HCT116 (cell line): ENCODE measurements around the gene ATAD5. TPM values are rescaled to one million over a fixed set of nuclear protein-coding genes. Genes with fewer than 3 reads are reported as not detected.

ENCODE experiments used
- ATAC-seq: fragments of 200-7000 bp; cut with Tn5 transposase; 2 replicates; pipeline ENCODE4 v1.9.1; 2020; ENCODE audit warnings: mild to moderate bottlenecking, moderate library complexity
- BruUV-seq: library from RNA; stranded (reverse); fragments of 400-500 nt; replicated peaks from 2 replicates; lab custom pipeline; 2021; lab: Mats Ljungman, UMichigan
- CTCF ChIA-PET: fragments of 300-600 bp; sonication (Branson Sonifier 250); formaldehyde crosslinking; loops from one replicate; lab custom pipeline; 2021; ENCODE audit warnings: antibody characterized with exemption; lab: Charles Lee
- POLR2A ChIA-PET: fragments of 300-600, 350-600 bp; sonication (Branson Sonifier 250); formaldehyde crosslinking; loops from one replicate; lab custom pipeline; 2021; ENCODE audit warnings: antibody characterized with exemption; lab: Charles Lee
- RAD21 ChIA-PET, 2 experiments: fragments of 300-600 bp; sonication (Branson Sonifier 250); formaldehyde crosslinking; loops; one replicate each; lab custom pipeline; 2023; ENCODE audit warnings: low total read pairs in 2 of 2; ENCODE audit not compliant: uncharacterized antibody in 2 of 2, unreplicated experiment in 2 of 2, low non-redundant PET in 1 of 2; lab: Charles Lee
- DNase-seq: peaks from one replicate; pipeline ENCODE4 v3.0.0-alpha.2; 2010; ENCODE audit warnings: low read depth, low spot score
- H2AFZ ChIP-seq: fragments of 200-600 bp; shearing (Covaris generic), sonication (generic); 2 replicates; pipeline ENCODE4 v1.6.1; 2017; ENCODE audit warnings: low read depth, mixed run types, mixed read lengths, antibody characterized with exemption, low read length; ENCODE audit not compliant: poor library complexity, severe bottlenecking
- H3K27ac ChIP-seq: 2 replicates; pipeline ENCODE4 v1.5.1; 2012; ENCODE audit warnings: low read depth, low read length
- H3K27me3 ChIP-seq: fragments of 200-600 bp; sonication (generic); 2 replicates; pipeline ENCODE4 v1.6.1; 2016; ENCODE audit warnings: mixed run types, low read length, mixed read lengths; ENCODE audit not compliant: insufficient read depth
- H3K36me3 ChIP-seq, 2 experiments: fragments of 200-500 bp in 1 of 2; fragments of 200-600 bp in 1 of 2; sonication (Bioruptor generic) in 1 of 2; sonication (generic) in 1 of 2; 2 replicates each; pipeline versions ENCODE4 v1.5.1 to v1.6.1; 2014 to 2016; ENCODE audit warnings: low read length in 2 of 2, inconsistent platforms in 1 of 2, mixed read lengths in 1 of 2, mixed run types in 1 of 2; ENCODE audit not compliant: insufficient read depth in 2 of 2, control insufficient read depth in 1 of 2
- H3K4me1 ChIP-seq, 2 experiments: fragments of 200-600 bp in 1 of 2; sonication (generic) in 1 of 2; 2 replicates each; pipeline versions ENCODE4 v1.5.1 to v1.6.1; 2012 to 2017; ENCODE audit warnings: low read length in 2 of 2, inconsistent platforms in 1 of 2, mild to moderate bottlenecking in 1 of 2, mixed read lengths in 1 of 2, mixed run types in 1 of 2, moderate library complexity in 1 of 2; ENCODE audit not compliant: insufficient read depth in 2 of 2, control insufficient read depth in 1 of 2
- H3K4me2 ChIP-seq: fragments of 200-600 bp; sonication (generic); 2 replicates; pipeline ENCODE4 v1.6.1; 2017; ENCODE audit warnings: mixed run types, low read length, mixed read lengths
- H3K4me3 ChIP-seq, 2 experiments: fragments of 200-600 bp in 1 of 2; sonication (generic) in 1 of 2; replicated peaks in 1 of 2; 2 replicates each; pipeline ENCODE4 v1.5.1; 2011 to 2016; ENCODE audit warnings: low read length in 2 of 2, control low read depth in 1 of 2, low read depth in 1 of 2, mild to moderate bottlenecking in 1 of 2, mixed read lengths in 1 of 2, mixed run types in 1 of 2
- H3K79me2 ChIP-seq: fragments of 200-600 bp; sonication (generic); 2 replicates; pipeline ENCODE4 v1.6.1; 2017; ENCODE audit warnings: mild to moderate bottlenecking, mixed run types, low read length, moderate library complexity, mixed read lengths; ENCODE audit not compliant: insufficient read depth
- H3K9ac ChIP-seq: fragments of 200-600 bp; sonication (generic); 2 replicates; pipeline ENCODE4 v1.6.1; 2016; ENCODE audit warnings: low read length, mixed read lengths
- H3K9me2 ChIP-seq: fragments of 200-600 bp; sonication (generic), shearing (Covaris generic); 2 replicates; pipeline ENCODE4 v1.6.1; 2017; ENCODE audit warnings: mixed run types, mild to moderate bottlenecking, moderate library complexity; ENCODE audit not compliant: insufficient read depth
- H3K9me3 ChIP-seq, 2 experiments: fragments of 200-500 bp in 1 of 2; fragments of 200-600 bp in 1 of 2; sonication (Bioruptor generic) in 1 of 2; sonication (generic) in 1 of 2; 2 replicates each; pipeline ENCODE4 v1.6.1; 2014 to 2017; ENCODE audit warnings: low read length in 2 of 2, mixed read lengths in 2 of 2, inconsistent platforms in 1 of 2, low read depth in 1 of 2, mild to moderate bottlenecking in 1 of 2, mixed run types in 1 of 2, moderate library complexity in 1 of 2; ENCODE audit not compliant: control insufficient read depth in 1 of 2, insufficient read depth in 1 of 2
- H4K20me1 ChIP-seq: fragments of 200-600 bp; sonication (generic), shearing (Covaris generic); 2 replicates; pipeline ENCODE4 v1.6.1; 2017; ENCODE audit warnings: mixed run types, mild to moderate bottlenecking, moderate library complexity; ENCODE audit not compliant: insufficient read depth
- CBX3 ChIP-seq: IDR thresholded peaks from 2 replicates; pipeline ENCODE4 v1.6.1; 2012; ENCODE audit warnings: low read depth
- CEBPB ChIP-seq: IDR thresholded peaks from 2 replicates; pipeline ENCODE4 v1.6.1; 2012; ENCODE audit warnings: low read depth
- ELF1 ChIP-seq: IDR thresholded peaks from 2 replicates; pipeline ENCODE4 v1.6.1; 2012; ENCODE audit warnings: low read depth, borderline replicate concordance
- EZH2 ChIP-seq: fragments of 200-600 bp; sonication (generic); IDR thresholded peaks from 2 replicates; pipeline ENCODE4 v1.6.1; 2017; ENCODE audit warnings: antibody characterized with exemption, mixed run types
- JUND ChIP-seq: IDR thresholded peaks from 2 replicates; pipeline ENCODE4 v1.6.1; 2012
- POLR2A ChIP-seq: IDR thresholded peaks from 2 replicates; pipeline ENCODE4 v1.7.0; 2011; ENCODE audit warnings: borderline replicate concordance; ENCODE audit not compliant: insufficient read depth, insufficient read length; ENCODE audit errors: extremely low read depth
- POLR2AphosphoS5 ChIP-seq: IDR thresholded peaks from 2 replicates; pipeline ENCODE4 v1.6.1; 2011; ENCODE audit warnings: mild to moderate bottlenecking, low read depth, low read length, moderate library complexity
- RAD21 ChIP-seq: IDR thresholded peaks from 2 replicates; pipeline ENCODE4 v1.6.1; 2012; ENCODE audit warnings: low read depth, mild to moderate bottlenecking
- SIN3A ChIP-seq: IDR thresholded peaks from 2 replicates; pipeline ENCODE4 v1.6.1; 2012; ENCODE audit warnings: low read depth
- SP1 ChIP-seq: IDR thresholded peaks from 2 replicates; pipeline ENCODE4 v1.6.1; 2012; ENCODE audit warnings: low read depth
- SRF ChIP-seq: IDR thresholded peaks from 2 replicates; pipeline ENCODE4 v1.6.1; 2012; ENCODE audit warnings: low read depth
- YY1 ChIP-seq: IDR thresholded peaks from 2 replicates; pipeline ENCODE4 v1.6.1; 2011; ENCODE audit warnings: low read length, low read depth, moderate library complexity, mild to moderate bottlenecking; ENCODE audit not compliant: insufficient replicate concordance; ENCODE audit errors: extremely low read depth
- ZFX ChIP-seq: fragments of 450-650 bp; IDR thresholded peaks from 2 replicates; pipeline ENCODE4 v1.6.1; 2017
- ZNF274 ChIP-seq: fragments of 200-500 bp; sonication (Bioruptor generic); IDR thresholded peaks from 2 replicates; pipeline ENCODE4 v1.6.1; 2014; ENCODE audit warnings: mild to moderate bottlenecking, low read depth, low read length, inconsistent platforms
- intact Hi-C: fragments of 100-400 bp; cut with micrococcal nuclease; formaldehyde crosslinking; loops from 2 replicates; pipeline ENCODE4 v1.10.0; 2022
- total RNA-seq: library from RNA; stranded (reverse); gene quantifications from one replicate; pipeline ENCODE4 v1.2.1, GENCODE V29; 2021; ENCODE audit not compliant: unreplicated experiment
- TF ChIP-seq, protein P1 (sequence below): IDR thresholded peaks from 2 replicates; pipeline ENCODE4 v1.6.1; 2012
- TF ChIP-seq, protein P2 (sequence below): IDR thresholded peaks from 2 replicates; pipeline ENCODE4 v1.6.1; 2012
- TF ChIP-seq, protein P3 (sequence below): IDR thresholded peaks from 2 replicates; pipeline ENCODE4 v1.6.1; 2011; ENCODE audit warnings: mild to moderate bottlenecking, low read length, moderate library complexity; ENCODE audit not compliant: insufficient replicate concordance; ENCODE audit errors: extremely low read depth
- TF ChIP-seq, protein P4 (sequence below): IDR thresholded peaks from 2 replicates; pipeline ENCODE4 v1.6.1; 2012; ENCODE audit warnings: low read depth

ATAD5 gene
- total RNA-seq, 1 experiment from 2014 or later: 9.5 TPM

DNA sequence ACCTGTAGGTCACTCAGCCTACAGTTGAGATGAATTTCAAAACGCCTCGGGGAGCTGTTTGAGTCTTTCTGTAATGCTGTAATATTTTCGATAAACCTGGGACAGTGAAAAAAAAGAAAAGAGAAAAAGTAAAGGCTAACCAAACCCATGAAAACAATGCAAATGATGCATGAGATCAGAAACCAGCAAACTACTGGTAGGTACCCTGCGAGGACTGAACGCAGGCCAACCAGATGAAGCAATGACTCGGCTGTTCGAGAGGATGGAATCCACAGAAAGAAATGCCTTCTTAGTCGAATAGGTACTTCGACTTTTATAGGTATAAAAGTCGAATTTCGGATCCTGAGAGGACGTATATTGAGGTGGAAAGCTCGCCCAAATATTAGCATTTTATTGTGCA is 509 bp upstream of the ATAD5 start:
- intact Hi-C loops: no loop called here
- no peaks in the 10 kb centered on the region for H3K9me2 ChIP-seq
- peaks cover 15 to 29% of the 10 kb centered on the region in 2 experiments for H3K4me1 ChIP-seq
- peak overlapping the region; percentile 88 for H3K4me2 ChIP-seq
- H4K20me1 ChIP-seq: no peaks in the 10 kb centered on the region
- H3K27me3 ChIP-seq: no peaks in the 10 kb centered on the region
- BruUV-seq: TSS peak; percentile 82
- peak; percentile 34; the same call in 1 of the 2 replicates for ATAC-seq
- H2AFZ ChIP-seq: peak overlapping the region; percentile 96
- H3K9ac ChIP-seq: peak overlapping the region; percentile 94
- POLR2A ChIA-PET: interaction anchor here (0.6 kb wide), 1 partner anchor 26 kb away, joined by 3 read pairs; no protein-coding TSS in a partner anchor
- peaks cover 41% of the 10 kb centered on the region for H3K79me2 ChIP-seq
- CTCF ChIA-PET: no interaction called here
- no peak for TF ChIP-seq JUND
- TF ChIP-seq POLR2A: no peak
- no peak for TF ChIP-seq ZNF274
- TF ChIP-seq SIN3A: no peak
- TF ChIP-seq, protein P1, sequence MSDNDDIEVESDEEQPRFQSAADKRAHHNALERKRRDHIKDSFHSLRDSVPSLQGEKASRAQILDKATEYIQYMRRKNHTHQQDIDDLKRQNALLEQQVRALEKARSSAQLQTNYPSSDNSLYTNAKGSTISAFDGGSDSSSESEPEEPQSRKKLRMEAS: no peak
- no peak for TF ChIP-seq EZH2
- TF ChIP-seq POLR2AphosphoS5: no peak
- no peak for TF ChIP-seq ELF1
- TF ChIP-seq, protein P2, sequence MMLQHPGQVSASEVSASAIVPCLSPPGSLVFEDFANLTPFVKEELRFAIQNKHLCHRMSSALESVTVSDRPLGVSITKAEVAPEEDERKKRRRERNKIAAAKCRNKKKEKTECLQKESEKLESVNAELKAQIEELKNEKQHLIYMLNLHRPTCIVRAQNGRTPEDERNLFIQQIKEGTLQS: no peak
- TF ChIP-seq, protein P3, sequence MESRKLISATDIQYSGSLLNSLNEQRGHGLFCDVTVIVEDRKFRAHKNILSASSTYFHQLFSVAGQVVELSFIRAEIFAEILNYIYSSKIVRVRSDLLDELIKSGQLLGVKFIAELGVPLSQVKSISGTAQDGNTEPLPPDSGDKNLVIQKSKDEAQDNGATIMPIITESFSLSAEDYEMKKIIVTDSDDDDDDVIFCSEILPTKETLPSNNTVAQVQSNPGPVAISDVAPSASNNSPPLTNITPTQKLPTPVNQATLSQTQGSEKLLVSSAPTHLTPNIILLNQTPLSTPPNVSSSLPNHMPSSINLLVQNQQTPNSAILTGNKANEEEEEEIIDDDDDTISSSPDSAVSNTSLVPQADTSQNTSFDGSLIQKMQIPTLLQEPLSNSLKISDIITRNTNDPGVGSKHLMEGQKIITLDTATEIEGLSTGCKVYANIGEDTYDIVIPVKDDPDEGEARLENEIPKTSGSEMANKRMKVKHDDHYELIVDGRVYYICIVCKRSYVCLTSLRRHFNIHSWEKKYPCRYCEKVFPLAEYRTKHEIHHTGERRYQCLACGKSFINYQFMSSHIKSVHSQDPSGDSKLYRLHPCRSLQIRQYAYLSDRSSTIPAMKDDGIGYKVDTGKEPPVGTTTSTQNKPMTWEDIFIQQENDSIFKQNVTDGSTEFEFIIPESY: no peak
- no peak for TF ChIP-seq CBX3
- no peak for TF ChIP-seq ZFX
- no peak for TF ChIP-seq SRF
- TF ChIP-seq, protein P4, sequence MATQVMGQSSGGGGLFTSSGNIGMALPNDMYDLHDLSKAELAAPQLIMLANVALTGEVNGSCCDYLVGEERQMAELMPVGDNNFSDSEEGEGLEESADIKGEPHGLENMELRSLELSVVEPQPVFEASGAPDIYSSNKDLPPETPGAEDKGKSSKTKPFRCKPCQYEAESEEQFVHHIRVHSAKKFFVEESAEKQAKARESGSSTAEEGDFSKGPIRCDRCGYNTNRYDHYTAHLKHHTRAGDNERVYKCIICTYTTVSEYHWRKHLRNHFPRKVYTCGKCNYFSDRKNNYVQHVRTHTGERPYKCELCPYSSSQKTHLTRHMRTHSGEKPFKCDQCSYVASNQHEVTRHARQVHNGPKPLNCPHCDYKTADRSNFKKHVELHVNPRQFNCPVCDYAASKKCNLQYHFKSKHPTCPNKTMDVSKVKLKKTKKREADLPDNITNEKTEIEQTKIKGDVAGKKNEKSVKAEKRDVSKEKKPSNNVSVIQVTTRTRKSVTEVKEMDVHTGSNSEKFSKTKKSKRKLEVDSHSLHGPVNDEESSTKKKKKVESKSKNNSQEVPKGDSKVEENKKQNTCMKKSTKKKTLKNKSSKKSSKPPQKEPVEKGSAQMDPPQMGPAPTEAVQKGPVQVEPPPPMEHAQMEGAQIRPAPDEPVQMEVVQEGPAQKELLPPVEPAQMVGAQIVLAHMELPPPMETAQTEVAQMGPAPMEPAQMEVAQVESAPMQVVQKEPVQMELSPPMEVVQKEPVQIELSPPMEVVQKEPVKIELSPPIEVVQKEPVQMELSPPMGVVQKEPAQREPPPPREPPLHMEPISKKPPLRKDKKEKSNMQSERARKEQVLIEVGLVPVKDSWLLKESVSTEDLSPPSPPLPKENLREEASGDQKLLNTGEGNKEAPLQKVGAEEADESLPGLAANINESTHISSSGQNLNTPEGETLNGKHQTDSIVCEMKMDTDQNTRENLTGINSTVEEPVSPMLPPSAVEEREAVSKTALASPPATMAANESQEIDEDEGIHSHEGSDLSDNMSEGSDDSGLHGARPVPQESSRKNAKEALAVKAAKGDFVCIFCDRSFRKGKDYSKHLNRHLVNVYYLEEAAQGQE: no peak
- TF ChIP-seq CEBPB: no peak
- TF ChIP-seq RAD21: no peak
- TF ChIP-seq SP1: no peak
- TF ChIP-seq YY1: no peak
- H3K4me3 ChIP-seq: peak overlapping the region; percentile 77 to 97
- peak overlapping the region; percentile 68 for H3K27ac ChIP-seq
- peaks cover 0 to 7% of the 10 kb centered on the region in 2 experiments; a peak in 1 of 4 replicates for H3K36me3 ChIP-seq
- RAD21 ChIA-PET: interaction anchor here in 1 of 2 experiments (0.6 kb wide), 1 partner anchor 88 kb away, joined by 4 read pairs; no protein-coding TSS in a partner anchor
- no peaks in the 10 kb centered on the region for H3K9me3 ChIP-seq
- DNase-seq: no peak
